Endothelial cell of umbilical vein (primary cell): ENCODE data around the gene SLC35A1. TPM values are rescaled to one million over a fixed set of nuclear protein-coding genes. Genes with fewer than 3 reads are reported as not detected.

Source experiments
- BruUV-seq: library from RNA; stranded (reverse); fragments of 400-500 nt; replicated peaks from 2 replicates; lab custom pipeline; 2021; lab: Mats Ljungman, UMichigan
- CTCF ChIA-PET: fragments of 300-600, 350-600 bp; sonication (Branson Sonifier 250); formaldehyde crosslinking; loops from one replicate; lab custom pipeline; 2021; ENCODE audit warnings: antibody characterized with exemption, inconsistent platforms; lab: Charles Lee
- POLR2A ChIA-PET: fragments of 300-600, 350-600 bp; sonication (Branson Sonifier 250); formaldehyde crosslinking; loops from one replicate; lab custom pipeline; 2021; ENCODE audit warnings: antibody characterized with exemption, inconsistent platforms; lab: Charles Lee
- DNase-seq: peaks from one replicate; pipeline ENCODE4 v3.0.0-alpha.2; 2011; ENCODE audit warnings: low read depth, low spot score
- FAIRE-seq: peaks from 2 replicates; lab custom pipeline; 2011; peaks lifted over from hg19 to GRCh38; lab: Jason Lieb, UNC
- H2AFZ ChIP-seq: 2 replicates; pipeline ENCODE4 v1.6.0; 2012; ENCODE audit warnings: low read depth, low read length, control low read depth, inconsistent platforms
- H3K27ac ChIP-seq: 2 replicates; pipeline ENCODE4 v1.5.1; 2011; ENCODE audit warnings: low read depth, mild to moderate bottlenecking, control low read depth, low read length, moderate library complexity; ENCODE audit not compliant: insufficient read depth
- H3K27me3 ChIP-seq, 2 experiments: 2 replicates each; pipeline versions ENCODE4 v1.6.0 to v1.6.1; 2011; ENCODE audit warnings: low read length in 2 of 2, mixed read lengths in 1 of 2; ENCODE audit not compliant: control insufficient read depth in 2 of 2, insufficient read depth in 2 of 2
- H3K36me3 ChIP-seq, 2 experiments: 2 replicates in 1 of 2; 3 replicates in 1 of 2; pipeline ENCODE4 v1.5.1; 2011; ENCODE audit warnings: low read length in 2 of 2, mild to moderate bottlenecking in 1 of 2, moderate library complexity in 1 of 2; ENCODE audit not compliant: control insufficient read depth in 2 of 2, insufficient read depth in 2 of 2; ENCODE audit errors: extremely low read depth in 1 of 2
- H3K4me1 ChIP-seq: 3 replicates; pipeline ENCODE4 v1.5.1; 2011; ENCODE audit warnings: mild to moderate bottlenecking, low read length; ENCODE audit not compliant: control insufficient read depth, insufficient read depth; ENCODE audit errors: extremely low read depth
- H3K4me2 ChIP-seq: 2 replicates; pipeline ENCODE4 v1.6.1; 2011; ENCODE audit warnings: low read length, control low read depth, mixed read lengths; ENCODE audit not compliant: insufficient read depth
- H3K4me3 ChIP-seq, 3 experiments: fragments of 200-600 bp in 1 of 3; sonication (generic), shearing (Covaris generic) in 1 of 3; replicated peaks in 1 of 3; 2 replicates each; pipeline ENCODE4 v1.5.1; 2011 to 2016; ENCODE audit warnings: control low read depth in 3 of 3, low read length in 3 of 3, mild to moderate bottlenecking in 2 of 3, inconsistent platforms in 1 of 3, low read depth in 1 of 3, moderate library complexity in 1 of 3; ENCODE audit not compliant: insufficient read depth in 1 of 3
- H3K79me2 ChIP-seq: 2 replicates; pipeline ENCODE4 v1.6.0; 2012; ENCODE audit warnings: low read length, inconsistent platforms; ENCODE audit not compliant: control insufficient read depth, insufficient read depth
- H3K9ac ChIP-seq: replicated peaks from 2 replicates; pipeline ENCODE3; 2011; ENCODE audit warnings: low read length, control low read depth; ENCODE audit not compliant: insufficient read depth; ENCODE audit errors: extremely low read depth
- H3K9me1 ChIP-seq: replicated peaks from 3 replicates; pipeline ENCODE4 v1.6.0; 2011; ENCODE audit warnings: mild to moderate bottlenecking, low read length; ENCODE audit not compliant: control insufficient read depth, insufficient read depth; ENCODE audit errors: extremely low read depth
- H3K9me3 ChIP-seq: replicated peaks from 2 replicates; pipeline ENCODE4 v1.5.1; 2012; ENCODE audit warnings: low read length, inconsistent platforms; ENCODE audit not compliant: control insufficient read depth, insufficient read depth
- H4K20me1 ChIP-seq: replicated peaks from 2 replicates; pipeline ENCODE3; 2011; ENCODE audit warnings: mild to moderate bottlenecking, low read length; ENCODE audit not compliant: control insufficient read depth, insufficient read depth; ENCODE audit errors: extremely low read depth
- CTCF ChIP-seq, 2 donors: IDR thresholded peaks; 1 replicate in 1 of 2; 2 replicates in 1 of 2; pipeline ENCODE4 v1.5.1; 2011; ENCODE audit warnings: low read length in 2 of 2, mild to moderate bottlenecking in 2 of 2, moderate library complexity in 2 of 2, control low read depth in 1 of 2, inconsistent platforms in 1 of 2, low read depth in 1 of 2; ENCODE audit not compliant: insufficient read depth in 1 of 2; ENCODE audit errors: extremely low read depth in 1 of 2
- EZH2 ChIP-seq: IDR thresholded peaks from 2 replicates; pipeline ENCODE4 v1.6.1; 2012; ENCODE audit warnings: borderline replicate concordance, low read depth, mild to moderate bottlenecking, moderate library complexity, low read length, inconsistent platforms; ENCODE audit not compliant: severe bottlenecking
- FOS ChIP-seq: IDR thresholded peaks from 2 replicates; pipeline ENCODE4 v1.6.1; 2011; ENCODE audit warnings: mild to moderate bottlenecking, low read length, moderate library complexity, borderline replicate concordance; ENCODE audit not compliant: insufficient read depth
- GATA2 ChIP-seq: IDR thresholded peaks from 2 replicates; pipeline ENCODE4 v1.7.0; 2011; ENCODE audit warnings: low read depth, mild to moderate bottlenecking, moderate library complexity, mixed read lengths, low read length; ENCODE audit not compliant: insufficient read length, insufficient read depth
- JUN ChIP-seq: IDR thresholded peaks from 2 replicates; pipeline ENCODE4 v1.6.1; 2011; ENCODE audit warnings: borderline replicate concordance, low read depth; ENCODE audit not compliant: insufficient read length, insufficient read depth
- MAX ChIP-seq: IDR thresholded peaks from 2 replicates; pipeline ENCODE4 v1.6.1; 2011; ENCODE audit not compliant: insufficient read depth, insufficient read length
- MYC ChIP-seq: IDR thresholded peaks from one replicate; pipeline ENCODE4 v1.6.1; 2011; ENCODE audit warnings: mild to moderate bottlenecking, low read depth, low read length
- POLR2A ChIP-seq: IDR thresholded peaks from 2 replicates; pipeline ENCODE4 v1.6.1; 2012; ENCODE audit warnings: low read depth, mild to moderate bottlenecking, control low read depth, low read length
- POLR2AphosphoS5 ChIP-seq: IDR thresholded peaks from 2 replicates; pipeline ENCODE4 v1.6.1; 2012; ENCODE audit warnings: low read depth, mild to moderate bottlenecking, control low read depth, low read length, moderate library complexity; ENCODE audit not compliant: insufficient read depth
- dilution Hi-C: fragments of 300-500 bp; cut with MboI; formaldehyde crosslinking; loops from one replicate; pipeline ENCODE4 v1.15.0; 2019; ENCODE audit warnings: low sequenced_read_pairs; ENCODE audit not compliant: extremely low pct_ligation_motif_present
- intact Hi-C: fragments of 100-400 bp; cut with micrococcal nuclease; formaldehyde crosslinking; loops from one replicate; pipeline ENCODE4 v1.10.0; 2022
- polyA plus RNA-seq, 4 experiments: library from polyadenylated mRNA; depleted of rRNA in 3 of 4; stranded (reverse) in 3 of 4; unstranded in 1 of 4; fragments of >200 nt; gene quantifications; 2 replicates each; pipeline versions ENCODE4 v1.2.1 to v1.2.3, GENCODE V29; 2011 to 2012; ENCODE audit warnings: missing spikeins in 1 of 4
- total RNA-seq: library from RNA; stranded (reverse); gene quantifications from 2 replicates; pipeline ENCODE4 v1.2.3, GENCODE V29; 2021

SLC35A1 gene
- total and polyA plus RNA-seq, 2 donors (not counting 3 experiments of a cell fraction or from before 2014, with no cell fraction given): 13.0 to 13.9 TPM

GRCh38 chr6:87481931-87482330, 9.2 kb downstream of the SLC35A1 start:
- peaks cover 0 to 2% of the 10 kb centered on the region in 2 experiments for H3K36me3 ChIP-seq
- CTCF ChIA-PET: no interaction called here
- no peak for DNase-seq
- BruUV-seq: no TSS peak
- no peaks in the 10 kb centered on the region for H4K20me1 ChIP-seq
- TF ChIP-seq FOS (no peak), EZH2 (no peak), GATA2 (no peak), CTCF (IDR thresholded peaks at IDR 0.05; ENCODE audit: extremely low read depth in 1 of 2, insufficient read depth in 1 of 2, low read depth in 1 of 2, low read length in 2 of 2) (no peak), MAX (no peak), POLR2AphosphoS5 (no peak), JUN (no peak), POLR2A (no peak), MYC (no peak)
- no peaks in the 10 kb centered on the region for H3K9me3 ChIP-seq
- H3K9me1 ChIP-seq: no peaks in the 10 kb centered on the region
- dilution Hi-C loops: no loop called here
- intact Hi-C loops: no loop called here
- FAIRE-seq: no peak
- no peak overlapping the region for H3K4me3 ChIP-seq
- no peak overlapping the region for H3K4me2 ChIP-seq
- H2AFZ ChIP-seq: no peak overlapping the region
- H3K4me1 ChIP-seq: peaks cover under 1% of the 10 kb centered on the region
- no peak overlapping the region for H3K27ac ChIP-seq
- no peak overlapping the region for H3K9ac ChIP-seq
- no peaks in the 10 kb centered on the region for H3K27me3 ChIP-seq
- POLR2A ChIA-PET: no interaction called here
- no peaks in the 10 kb centered on the region for H3K79me2 ChIP-seq
